Vagina (tissue), 2 donors: ENCODE measurements around the gene ELP5.
A peak's percentile ranks its signal among the peaks of the same experiment; 100 is the strongest.

Experiments
- POLR2A ChIP-seq, 2 donors: fragments of 450-650 bp; IDR thresholded peaks; one replicate each; pipeline ENCODE4 v1.6.1; 2017; ENCODE audit warnings: antibody characterized with exemption in 2 of 2, mild to moderate bottlenecking in 2 of 2, moderate library complexity in 2 of 2
- POLR2AphosphoS5 ChIP-seq, 2 donors: sonication (generic); formaldehyde crosslinking; IDR thresholded peaks; one replicate each; pipeline ENCODE4 v1.9.0; 2017; ENCODE audit warnings: antibody characterized with exemption in 2 of 2, mild to moderate bottlenecking in 2 of 2, low read depth in 1 of 2; ENCODE audit not compliant: insufficient read depth in 1 of 2
- TF ChIP-seq, protein P1 (sequence below), 3 experiments: fragments of 450-650 bp in 2 of 3; fragments of 200-600 bp in 1 of 3; sonication (generic) in 1 of 3; IDR thresholded peaks; one replicate each; pipeline ENCODE4 v1.5.1; 2017 to 2019; ENCODE audit warnings: antibody characterized with exemption in 3 of 3, mild to moderate bottlenecking in 2 of 3, moderate library complexity in 2 of 3

DNA sequence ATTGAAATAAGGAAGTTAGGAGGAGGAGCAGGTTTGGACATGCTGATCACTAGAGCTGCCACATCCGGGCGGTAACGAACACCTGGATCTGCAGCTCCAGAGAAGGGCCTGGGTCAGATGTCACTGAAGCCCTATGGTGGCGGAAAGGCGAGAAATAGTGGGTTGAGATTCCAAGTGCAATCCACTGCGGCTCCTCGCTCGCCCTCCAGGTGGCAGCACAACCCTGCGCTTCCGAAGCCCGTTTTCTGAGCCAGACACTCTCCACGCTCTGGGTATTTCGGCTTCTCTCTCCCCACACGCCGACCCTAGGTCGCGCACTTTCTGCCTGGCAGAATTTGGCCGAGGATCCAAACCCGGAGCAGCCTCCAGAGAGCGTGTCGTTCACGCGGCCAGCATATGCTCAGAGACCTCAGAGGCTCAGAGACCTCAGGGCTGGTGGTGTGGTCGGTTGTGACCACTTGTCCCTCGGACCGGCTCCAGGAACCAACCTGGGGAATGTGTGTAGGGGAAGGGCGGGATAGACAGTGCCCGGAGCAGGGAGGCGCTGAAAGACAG is 28.6 kb downstream of the ELP5 start:
- TF ChIP-seq, protein P1, sequence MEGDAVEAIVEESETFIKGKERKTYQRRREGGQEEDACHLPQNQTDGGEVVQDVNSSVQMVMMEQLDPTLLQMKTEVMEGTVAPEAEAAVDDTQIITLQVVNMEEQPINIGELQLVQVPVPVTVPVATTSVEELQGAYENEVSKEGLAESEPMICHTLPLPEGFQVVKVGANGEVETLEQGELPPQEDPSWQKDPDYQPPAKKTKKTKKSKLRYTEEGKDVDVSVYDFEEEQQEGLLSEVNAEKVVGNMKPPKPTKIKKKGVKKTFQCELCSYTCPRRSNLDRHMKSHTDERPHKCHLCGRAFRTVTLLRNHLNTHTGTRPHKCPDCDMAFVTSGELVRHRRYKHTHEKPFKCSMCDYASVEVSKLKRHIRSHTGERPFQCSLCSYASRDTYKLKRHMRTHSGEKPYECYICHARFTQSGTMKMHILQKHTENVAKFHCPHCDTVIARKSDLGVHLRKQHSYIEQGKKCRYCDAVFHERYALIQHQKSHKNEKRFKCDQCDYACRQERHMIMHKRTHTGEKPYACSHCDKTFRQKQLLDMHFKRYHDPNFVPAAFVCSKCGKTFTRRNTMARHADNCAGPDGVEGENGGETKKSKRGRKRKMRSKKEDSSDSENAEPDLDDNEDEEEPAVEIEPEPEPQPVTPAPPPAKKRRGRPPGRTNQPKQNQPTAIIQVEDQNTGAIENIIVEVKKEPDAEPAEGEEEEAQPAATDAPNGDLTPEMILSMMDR (IDR thresholded peaks at IDR 0.05) = peak; percentile 83 to 92 (median 90)
- TF ChIP-seq POLR2AphosphoS5 (IDR thresholded peaks at IDR 0.05; ENCODE audit: insufficient read depth in 1 of 2, low read depth in 1 of 2) = peak in 1 of 2 donors; percentile 51
- no peak for TF ChIP-seq POLR2A (IDR thresholded peaks at IDR 0.05)
